Upper lobe of left lung (tissue), 4 donors: ENCODE measurements around the gene EHD3.

Experiments
- POLR2AphosphoS5 ChIP-seq, 2 donors: sonication (generic); formaldehyde crosslinking; IDR thresholded peaks; one replicate each; pipeline ENCODE4 v1.5.1; 2017; ENCODE audit warnings: antibody characterized with exemption in 2 of 2
- TF ChIP-seq, protein P1 (sequence below), 6 experiments: fragments of 450-650 bp in 4 of 6; fragments of 200-600 bp in 2 of 6; sonication (generic) in 2 of 6; IDR thresholded peaks; one replicate each; pipeline ENCODE4 v1.5.1; 2016 to 2019; ENCODE audit warnings: antibody characterized with exemption in 6 of 6

DNA sequence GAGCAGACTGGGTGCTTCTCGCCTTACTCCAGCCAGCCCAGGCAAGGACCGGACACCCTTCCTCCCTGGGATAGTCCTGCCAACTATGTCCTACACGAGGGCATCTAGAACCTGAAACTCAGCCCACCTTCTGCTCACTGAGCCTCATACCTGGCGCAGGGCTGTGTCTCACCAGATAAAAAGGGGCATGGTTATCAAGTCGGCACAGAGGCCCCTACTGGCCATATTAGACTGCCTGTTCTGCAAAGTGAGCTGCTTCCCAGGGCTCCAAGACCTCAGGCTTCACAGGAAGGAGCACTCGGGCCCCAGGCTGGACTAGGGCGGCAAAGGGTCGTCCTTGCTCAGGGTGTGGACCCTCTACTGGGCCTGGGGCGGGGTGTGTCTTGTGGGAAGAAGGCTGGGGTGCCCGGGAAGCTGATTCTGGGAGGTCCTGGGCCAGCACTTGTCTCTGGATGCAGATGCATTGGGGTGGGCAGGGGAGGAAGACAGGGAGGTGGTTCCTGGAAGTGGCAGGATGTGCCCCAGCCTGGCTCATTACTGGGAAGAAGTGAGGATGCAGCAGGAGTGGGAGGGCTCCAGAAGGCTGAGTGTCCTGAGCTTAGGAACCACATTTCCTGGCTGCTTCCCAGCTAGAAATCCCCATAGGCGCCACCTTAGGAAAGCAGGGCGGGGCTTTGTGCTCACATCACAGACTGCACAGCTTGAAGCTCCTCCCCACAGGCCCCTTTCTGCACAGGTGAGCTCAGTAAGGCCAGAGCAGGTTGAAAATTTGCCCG, 19.6 kb downstream of the EHD3 start:
- TF ChIP-seq, protein P1, sequence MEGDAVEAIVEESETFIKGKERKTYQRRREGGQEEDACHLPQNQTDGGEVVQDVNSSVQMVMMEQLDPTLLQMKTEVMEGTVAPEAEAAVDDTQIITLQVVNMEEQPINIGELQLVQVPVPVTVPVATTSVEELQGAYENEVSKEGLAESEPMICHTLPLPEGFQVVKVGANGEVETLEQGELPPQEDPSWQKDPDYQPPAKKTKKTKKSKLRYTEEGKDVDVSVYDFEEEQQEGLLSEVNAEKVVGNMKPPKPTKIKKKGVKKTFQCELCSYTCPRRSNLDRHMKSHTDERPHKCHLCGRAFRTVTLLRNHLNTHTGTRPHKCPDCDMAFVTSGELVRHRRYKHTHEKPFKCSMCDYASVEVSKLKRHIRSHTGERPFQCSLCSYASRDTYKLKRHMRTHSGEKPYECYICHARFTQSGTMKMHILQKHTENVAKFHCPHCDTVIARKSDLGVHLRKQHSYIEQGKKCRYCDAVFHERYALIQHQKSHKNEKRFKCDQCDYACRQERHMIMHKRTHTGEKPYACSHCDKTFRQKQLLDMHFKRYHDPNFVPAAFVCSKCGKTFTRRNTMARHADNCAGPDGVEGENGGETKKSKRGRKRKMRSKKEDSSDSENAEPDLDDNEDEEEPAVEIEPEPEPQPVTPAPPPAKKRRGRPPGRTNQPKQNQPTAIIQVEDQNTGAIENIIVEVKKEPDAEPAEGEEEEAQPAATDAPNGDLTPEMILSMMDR (IDR thresholded peaks at IDR 0.05), result no peak
- no peak for TF ChIP-seq POLR2AphosphoS5 (IDR thresholded peaks at IDR 0.05)
